GM12878 (cell line): Measurements from ENCODE around the gene NUP85.

ENCODE experiments used
- EP300 ChIP-seq, 2 experiments: fragments of 150-350 bp in 1 of 2; IDR thresholded peaks; 2 replicates each; pipeline ENCODE4 v1.6.1; 2011 to 2012; ENCODE audit warnings: low read depth in 2 of 2, low read length in 2 of 2, borderline replicate concordance in 1 of 2, improper control_type of control experiment in 1 of 2, inconsistent platforms in 1 of 2; ENCODE audit not compliant: control insufficient read depth in 1 of 2
- HCFC1 ChIP-seq: fragments of 150-350 bp; IDR thresholded peaks from 2 replicates; pipeline ENCODE4 v1.6.1; 2014; ENCODE audit warnings: low read length
- POLR2A ChIP-seq: IDR thresholded peaks from 2 replicates; pipeline ENCODE4 v1.6.1; 2011; ENCODE audit warnings: low read depth, mild to moderate bottlenecking, low read length
- SUZ12 ChIP-seq: fragments of 200-600 bp; sonication (generic); IDR thresholded peaks from one replicate; pipeline ENCODE4 v1.6.1; 2018; ENCODE audit warnings: antibody characterized with exemption, mild to moderate bottlenecking; ENCODE audit not compliant: unreplicated experiment
- TF ChIP-seq, protein P1 (sequence below), 3 experiments: IDR thresholded peaks in 2 of 3; conservative IDR thresholded peaks in 1 of 3; 2 replicates each; pipeline ENCODE4 v1.5.1; 2011; ENCODE audit warnings: low read depth in 3 of 3, low read length in 3 of 3, mild to moderate bottlenecking in 3 of 3, control low read depth in 2 of 3, moderate library complexity in 2 of 3, inconsistent platforms in 1 of 3, mixed read lengths in 1 of 3; ENCODE audit not compliant: control insufficient read depth in 2 of 3, insufficient read depth in 1 of 3; ENCODE audit errors: extremely low read depth in 1 of 3
- TF ChIP-seq, protein P2 (sequence below): IDR thresholded peaks from 2 replicates; pipeline ENCODE4 v1.6.1; 2011; ENCODE audit warnings: borderline replicate concordance, low read depth, mild to moderate bottlenecking, moderate library complexity, low read length; ENCODE audit not compliant: insufficient read depth, poor library complexity, severe bottlenecking

DNA sequence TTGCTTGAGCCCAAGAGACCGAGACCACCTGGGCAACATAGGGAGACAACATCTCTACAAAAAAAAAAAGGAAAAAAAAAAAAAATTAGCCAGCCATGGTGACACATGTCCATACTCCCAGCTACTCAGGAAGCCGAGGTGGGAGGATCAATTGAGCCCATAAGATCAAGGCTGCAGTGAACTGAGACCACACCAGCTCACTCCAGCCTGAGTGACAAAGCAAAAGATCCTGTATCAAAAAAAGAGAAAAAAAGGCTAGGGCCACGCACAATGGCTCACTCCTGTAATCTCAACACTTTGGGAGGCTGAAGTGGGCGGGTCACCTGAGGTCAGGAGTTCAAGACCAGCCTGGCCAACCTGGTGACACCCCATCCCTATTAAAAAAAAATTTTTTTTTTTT, 36.5 kb upstream of the NUP85 start:
- TF ChIP-seq, protein P1, sequence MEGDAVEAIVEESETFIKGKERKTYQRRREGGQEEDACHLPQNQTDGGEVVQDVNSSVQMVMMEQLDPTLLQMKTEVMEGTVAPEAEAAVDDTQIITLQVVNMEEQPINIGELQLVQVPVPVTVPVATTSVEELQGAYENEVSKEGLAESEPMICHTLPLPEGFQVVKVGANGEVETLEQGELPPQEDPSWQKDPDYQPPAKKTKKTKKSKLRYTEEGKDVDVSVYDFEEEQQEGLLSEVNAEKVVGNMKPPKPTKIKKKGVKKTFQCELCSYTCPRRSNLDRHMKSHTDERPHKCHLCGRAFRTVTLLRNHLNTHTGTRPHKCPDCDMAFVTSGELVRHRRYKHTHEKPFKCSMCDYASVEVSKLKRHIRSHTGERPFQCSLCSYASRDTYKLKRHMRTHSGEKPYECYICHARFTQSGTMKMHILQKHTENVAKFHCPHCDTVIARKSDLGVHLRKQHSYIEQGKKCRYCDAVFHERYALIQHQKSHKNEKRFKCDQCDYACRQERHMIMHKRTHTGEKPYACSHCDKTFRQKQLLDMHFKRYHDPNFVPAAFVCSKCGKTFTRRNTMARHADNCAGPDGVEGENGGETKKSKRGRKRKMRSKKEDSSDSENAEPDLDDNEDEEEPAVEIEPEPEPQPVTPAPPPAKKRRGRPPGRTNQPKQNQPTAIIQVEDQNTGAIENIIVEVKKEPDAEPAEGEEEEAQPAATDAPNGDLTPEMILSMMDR (IDR thresholded peaks at IDR 0.05 in 2 of 3, conservative IDR thresholded peaks at IDR 0.05 in 1 of 3; ENCODE audit: control insufficient read depth in 2 of 3, extremely low read depth in 1 of 3, insufficient read depth in 1 of 3, low read depth in 3 of 3, low read length in 3 of 3) = no peak
- no peak for TF ChIP-seq POLR2A
- no peak for TF ChIP-seq SUZ12
- TF ChIP-seq HCFC1 = no peak
- TF ChIP-seq EP300 (IDR thresholded peaks at IDR 0.05; ENCODE audit: borderline replicate concordance in 1 of 2, control insufficient read depth in 1 of 2, low read depth in 2 of 2, low read length in 2 of 2) = no peak
- TF ChIP-seq, protein P2, sequence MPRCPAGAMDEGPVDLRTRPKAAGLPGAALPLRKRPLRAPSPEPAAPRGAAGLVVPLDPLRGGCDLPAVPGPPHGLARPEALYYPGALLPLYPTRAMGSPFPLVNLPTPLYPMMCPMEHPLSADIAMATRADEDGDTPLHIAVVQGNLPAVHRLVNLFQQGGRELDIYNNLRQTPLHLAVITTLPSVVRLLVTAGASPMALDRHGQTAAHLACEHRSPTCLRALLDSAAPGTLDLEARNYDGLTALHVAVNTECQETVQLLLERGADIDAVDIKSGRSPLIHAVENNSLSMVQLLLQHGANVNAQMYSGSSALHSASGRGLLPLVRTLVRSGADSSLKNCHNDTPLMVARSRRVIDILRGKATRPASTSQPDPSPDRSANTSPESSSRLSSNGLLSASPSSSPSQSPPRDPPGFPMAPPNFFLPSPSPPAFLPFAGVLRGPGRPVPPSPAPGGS = no peak
